GM10266 (cell line): ENCODE results near the gene EPHA1.

Experiments used
- DNase-seq: peaks from one replicate; pipeline ENCODE4 v3.0.0; 2012; ENCODE audit errors: extremely low spot score
- CTCF ChIP-seq: IDR thresholded peaks from 2 replicates; pipeline ENCODE4 v1.5.1; 2012; ENCODE audit warnings: mild to moderate bottlenecking, low read depth; ENCODE audit not compliant: control insufficient read depth, insufficient read depth; ENCODE audit errors: missing control alignments

Gene EPHA1

GRCh38 chr7:143385891-143386781 is 22.5 kb downstream of the EPHA1 start:
- no peak for DNase-seq
- TF ChIP-seq CTCF, result no peak

- TF ChIP-seq CTCF, result no peak
- DNase-seq, result no peak
Observed at GRCh38 chr7:143384661-143385631, 23.7 kb downstream of the EPHA1 start.

GRCh38 chr7:143384148-143384547 is 24.5 kb downstream of the EPHA1 start:
- DNase-seq, result no peak
- no peak for TF ChIP-seq CTCF

GRCh38 chr7:143383642-143383957 is 25.1 kb downstream of the EPHA1 start:
- no peak for DNase-seq
- no peak for TF ChIP-seq CTCF

GRCh38 chr7:143382791-143383641 is 25.6 kb downstream of the EPHA1 start:
- no peak for TF ChIP-seq CTCF
- DNase-seq, result no peak

- TF ChIP-seq CTCF, result no peak
Observed at GRCh38 chr7:143382126-143382790, 26.4 kb downstream of the EPHA1 start.

More at GRCh38 chr7:143382126-143382790, 26.4 kb downstream of the EPHA1 start:
- DNase-seq, result no peak
